Myocyte (in vitro differentiated cells): ENCODE results near the gene TUBA1A. TPM values are rescaled to one million over a fixed set of nuclear protein-coding genes. Genes with fewer than 3 reads are reported as not detected.
A peak's percentile ranks its signal among the peaks of the same experiment; 100 is the strongest.
"Not testable (repeated sequence)": the region's sequence is repeated elsewhere in the genome, so short reads cannot be mapped to it uniquely, and the experiment has no call there.

ENCODE experiments used
- DNase-seq: peaks from one replicate; pipeline ENCODE4 v3.0.0-alpha.2; 2012; ENCODE audit warnings: low read depth
- polyA plus RNA-seq: library from polyadenylated mRNA; unstranded; fragments of >200 nt; gene quantifications from one replicate; pipeline ENCODE4 v1.2.1, GENCODE V29; 2012; ENCODE audit warnings: missing spikeins
- total RNA-seq: library from RNA; depleted of rRNA; stranded (reverse); fragments of >200 nt; gene quantifications from 2 replicates; pipeline ENCODE4 v1.2.3, GENCODE V29; 2014

TUBA1A gene
- total RNA-seq = 2,694 and 2,699 TPM in 2 replicates
- 1,950 TPM for polyA plus RNA-seq

DNA sequence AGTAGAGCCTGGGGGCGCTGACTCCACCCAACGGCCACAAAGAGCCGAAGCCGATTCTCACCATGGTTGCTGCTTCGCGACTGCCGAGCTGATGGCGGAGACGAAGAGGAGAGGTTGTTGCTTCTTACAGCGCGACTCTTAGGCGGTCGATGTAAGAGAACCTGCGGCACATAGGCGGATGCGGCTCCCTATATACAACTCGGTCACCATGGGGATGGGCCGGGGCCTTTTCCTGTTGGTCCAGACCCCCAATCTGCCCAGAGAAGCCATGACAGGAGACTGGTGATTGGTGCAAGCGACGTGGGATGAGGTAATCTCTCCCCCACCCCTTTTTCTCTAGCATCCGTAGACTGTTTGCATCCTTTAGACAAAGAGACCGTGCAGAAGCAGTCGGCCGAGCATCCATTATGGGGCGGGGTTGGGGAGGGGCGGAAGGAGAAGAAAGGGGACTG lies at the start of gene TUBA1A:
Gene TUBA1A (minus strand): TSS at position 165 of the 452 bp plus-strand sequence. CDS start 101 bp downstream, at position 64.
- DNase-seq = peak; percentile 100

DNA sequence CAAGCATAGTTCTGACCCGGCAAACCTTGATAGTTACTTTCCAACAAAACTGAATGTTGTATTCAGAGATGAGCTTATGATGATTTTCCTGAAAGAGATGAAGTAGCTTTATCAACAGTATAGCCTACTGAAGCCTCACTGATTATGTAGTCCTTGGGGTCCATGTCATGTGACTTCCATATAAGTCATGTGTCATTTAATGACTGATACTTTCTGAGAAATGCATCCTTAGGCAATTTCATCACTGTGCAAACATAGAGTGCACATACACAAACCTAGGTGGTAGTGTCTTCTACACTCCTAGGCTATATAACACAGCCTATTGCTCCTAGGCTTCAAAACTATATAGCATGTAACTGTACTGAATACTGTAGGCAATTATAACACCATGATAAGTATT lies 47.5 kb upstream of the TUBA1A start:
- DNase-seq = no peak

DNA sequence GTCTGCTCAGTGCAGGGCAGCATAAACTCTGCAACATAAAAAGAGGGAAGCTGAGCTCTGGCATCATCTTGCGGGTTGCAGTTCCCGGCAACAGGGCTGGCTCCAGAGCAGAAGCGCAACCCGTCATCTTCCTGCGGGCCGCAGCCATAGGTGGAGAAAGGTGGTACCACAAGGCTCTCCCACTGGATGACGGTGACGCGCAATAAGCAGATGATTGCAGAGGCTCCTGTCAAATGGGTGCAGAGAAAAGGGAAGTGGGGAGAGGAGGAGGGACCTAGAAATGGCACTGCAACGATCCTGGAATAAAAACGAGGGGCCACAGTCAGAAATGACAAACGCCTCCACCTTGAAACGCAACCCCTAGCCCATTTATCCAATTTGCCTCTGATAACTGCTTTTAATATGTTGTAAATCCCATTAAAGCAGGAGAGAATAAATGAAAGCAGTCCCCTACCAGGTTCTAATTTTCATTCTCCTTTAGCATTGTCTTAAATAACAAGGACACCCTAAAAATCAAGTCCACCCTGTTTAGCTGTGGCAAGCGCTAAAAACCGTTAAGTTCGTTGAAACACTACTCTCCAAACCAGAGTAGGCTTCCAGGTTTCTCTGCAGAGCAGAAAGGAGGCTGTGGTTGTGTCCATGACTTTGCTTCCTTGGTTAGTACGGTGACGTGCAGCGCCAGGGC lies 45.1 kb upstream of the TUBA1A start:
- DNase-seq = no peak

DNA sequence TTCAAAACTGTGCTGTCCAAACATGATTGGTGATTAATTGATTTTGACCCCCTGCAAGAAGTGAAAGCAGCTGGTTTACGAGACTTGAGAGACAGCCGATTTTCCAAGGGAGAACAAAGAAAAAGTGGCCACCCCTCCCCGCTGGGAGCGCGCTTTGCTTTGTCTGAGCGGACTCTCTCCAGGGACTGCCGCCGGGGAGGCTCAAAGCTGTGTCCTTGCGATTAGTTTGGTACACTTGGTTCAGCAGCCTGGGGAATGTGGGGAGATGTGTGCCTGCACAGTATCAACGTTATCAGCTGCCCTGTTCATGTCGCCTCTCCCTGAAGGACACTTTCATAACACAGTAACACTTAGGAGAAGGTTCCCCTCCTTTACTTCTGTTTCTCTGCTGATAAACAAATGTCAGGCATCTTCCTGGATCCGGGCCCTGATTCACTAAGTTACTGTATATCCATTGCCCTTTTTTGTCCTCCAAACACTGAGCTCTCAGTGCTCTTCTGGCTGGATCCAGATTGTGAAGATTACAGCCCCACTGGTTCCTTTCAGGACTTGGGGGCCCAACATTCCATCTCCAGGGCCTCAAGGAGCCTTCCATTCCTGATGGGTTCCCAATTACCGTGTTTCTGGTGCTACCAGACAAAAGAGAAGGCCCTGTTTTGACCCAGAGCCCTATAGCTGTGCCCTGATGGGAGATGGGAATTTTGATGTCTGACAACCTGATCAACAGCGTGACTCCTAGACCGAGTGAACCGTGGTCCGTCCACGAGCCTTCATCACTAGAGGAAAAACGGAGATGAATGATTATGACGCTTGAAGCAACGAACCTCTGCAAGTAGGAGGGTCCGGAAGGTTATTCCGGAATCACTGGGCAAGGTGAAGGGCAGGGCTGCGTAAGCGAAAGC lies 44.3 kb upstream of the TUBA1A start:
- DNase-seq = peak; percentile 92

DNA sequence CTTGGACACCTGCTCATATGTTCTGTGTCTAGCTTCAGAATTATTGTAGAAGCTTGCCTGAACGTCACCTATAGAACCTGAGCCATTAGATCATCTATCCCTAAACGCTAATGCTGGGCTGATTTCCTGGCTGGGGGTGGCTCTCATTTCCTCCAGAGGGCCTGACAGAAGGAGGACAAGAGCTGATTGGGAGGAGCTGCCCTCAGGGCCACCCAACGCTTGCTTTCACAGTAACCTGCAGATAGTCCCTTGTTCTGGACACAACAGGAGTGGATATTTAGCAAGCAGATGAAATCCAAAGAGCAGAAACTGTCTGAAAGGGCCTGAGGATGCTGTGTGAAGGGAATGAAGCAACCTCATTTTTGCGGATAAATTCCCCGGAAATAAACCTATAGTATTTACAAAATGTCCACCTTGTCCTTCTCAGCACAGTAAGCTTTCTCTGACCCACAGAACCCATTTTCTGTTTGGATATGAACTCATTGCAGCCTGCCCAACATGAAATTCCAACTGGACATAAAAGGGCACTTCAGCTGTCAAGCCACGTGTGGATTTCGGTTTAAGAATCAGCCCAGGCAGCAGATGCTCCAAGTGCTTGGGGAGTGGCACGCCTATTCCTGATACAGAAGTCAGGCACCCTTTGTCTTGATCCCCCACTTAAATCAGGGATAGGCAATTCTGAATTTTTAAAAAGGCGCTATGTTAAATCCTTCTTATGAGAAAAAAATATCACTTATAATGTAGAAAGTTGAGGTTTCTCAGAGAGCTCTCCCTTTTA lies 43.2 kb upstream of the TUBA1A start:
- DNase-seq = peak; percentile 98

DNA sequence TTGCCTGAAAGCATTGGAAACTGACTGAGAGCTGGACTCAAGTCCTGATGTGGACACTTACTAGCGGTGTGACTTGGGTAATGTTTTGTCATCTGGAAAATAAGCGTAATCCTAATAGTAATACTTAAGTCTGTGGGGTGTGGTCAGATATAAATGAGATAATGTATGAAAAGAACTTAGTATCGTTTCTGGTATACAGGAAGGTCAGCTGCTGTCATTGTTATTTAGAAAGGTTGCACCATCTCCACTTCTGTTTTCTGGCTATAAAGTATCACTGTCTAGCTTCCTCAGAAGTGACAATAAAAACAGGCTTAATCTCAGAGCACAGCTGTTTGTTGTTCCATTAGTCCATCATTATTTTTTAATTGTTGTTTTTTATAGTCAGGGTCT lies 41.9 kb upstream of the TUBA1A start:
- DNase-seq = no peak

DNA sequence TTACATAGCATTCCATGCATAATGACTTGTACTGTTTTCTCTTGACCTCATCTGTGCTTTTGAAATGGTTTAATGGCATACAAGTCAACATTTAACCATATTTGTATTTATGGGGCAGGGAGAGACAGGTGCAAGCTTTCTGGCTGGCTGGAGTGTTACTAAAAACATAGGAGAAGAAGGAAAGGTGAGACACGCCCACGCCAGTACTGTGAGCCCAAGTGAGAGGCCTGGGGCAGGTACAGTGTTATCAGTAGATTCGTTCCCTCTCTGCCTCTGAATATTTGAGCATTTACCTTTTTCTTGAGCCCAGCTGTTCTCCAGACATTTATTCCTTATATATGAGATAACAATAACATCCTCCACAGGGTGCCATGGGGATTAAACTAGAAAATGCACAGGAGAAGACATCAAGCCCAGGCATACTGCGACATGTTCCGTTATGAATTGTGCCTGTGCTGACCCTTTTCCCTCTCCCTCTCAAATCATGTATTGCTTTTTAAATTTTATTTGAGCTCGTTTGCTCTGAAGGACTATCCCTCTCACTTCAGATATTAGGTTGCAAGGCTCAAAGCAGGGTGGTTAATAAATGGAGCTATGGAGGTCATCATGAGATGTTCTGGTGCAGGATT lies 41.4 kb upstream of the TUBA1A start:
- no peak for DNase-seq

DNA sequence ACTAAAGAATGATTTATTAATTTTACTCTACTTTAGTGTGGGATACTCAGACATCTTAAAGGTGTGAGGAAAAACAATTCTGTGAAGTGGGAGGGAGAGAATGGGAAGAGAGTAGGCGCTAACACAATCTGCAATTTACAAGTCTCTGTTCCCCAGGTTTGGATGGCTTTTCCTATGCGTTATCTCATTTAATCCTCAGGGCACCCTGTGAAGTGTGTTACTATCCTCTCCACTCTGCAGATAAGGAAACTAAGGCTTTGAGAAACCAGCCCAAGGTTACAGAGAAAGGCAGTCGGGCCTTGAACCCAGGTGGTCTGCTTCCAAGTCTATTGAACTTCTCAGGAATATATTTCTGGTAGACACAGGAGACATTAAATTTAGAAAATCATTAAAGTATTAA lies 39.8 kb upstream of the TUBA1A start:
- no peak for DNase-seq

DNA sequence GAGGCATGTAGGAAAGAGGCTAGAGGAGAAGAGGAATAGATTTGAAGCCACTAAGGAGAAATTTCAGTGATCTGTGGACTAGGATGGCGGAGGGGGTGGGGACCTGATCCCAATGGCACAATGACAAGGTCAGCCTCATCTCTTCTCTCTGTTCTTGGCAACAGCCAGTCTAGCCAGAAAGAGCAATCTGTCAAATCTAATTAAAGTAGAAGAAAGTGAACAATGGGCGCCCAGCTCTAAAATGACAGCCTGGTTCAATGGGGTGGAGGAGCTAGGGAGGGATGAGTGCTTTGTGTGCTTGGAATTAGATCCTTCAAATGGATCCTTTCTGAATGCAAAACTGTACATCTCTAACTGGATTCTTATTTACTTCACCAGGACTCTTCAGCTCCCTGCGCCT lies 38.8 kb upstream of the TUBA1A start:
- DNase-seq = no peak

DNA sequence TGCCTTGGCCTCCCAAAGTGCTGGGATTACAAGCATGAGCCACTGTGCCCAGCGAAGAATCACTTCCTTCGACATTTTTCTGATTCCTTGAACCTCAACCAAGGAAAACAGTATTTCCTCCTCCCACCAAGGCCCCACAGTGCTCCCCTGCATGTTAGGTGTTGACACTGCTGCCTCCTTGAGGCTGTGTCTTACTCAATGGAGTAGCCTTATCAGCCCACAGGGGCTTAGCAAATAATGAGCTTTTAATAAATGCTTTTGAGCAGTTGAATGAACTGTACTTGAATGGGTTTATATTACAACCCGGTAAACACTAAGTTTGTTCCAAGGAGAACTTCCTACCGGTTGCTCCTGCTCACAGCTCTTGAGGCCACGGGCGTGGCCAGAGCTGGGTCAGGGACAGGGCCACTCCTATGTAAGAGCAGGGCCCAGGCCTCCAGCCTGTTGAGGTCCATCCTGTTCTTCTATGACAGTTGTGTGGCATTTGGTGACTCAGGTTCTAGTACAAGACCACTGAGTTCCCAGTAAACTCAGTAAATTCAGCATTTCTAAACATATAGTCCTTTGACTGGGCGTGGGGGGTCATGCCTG lies 36.8 kb upstream of the TUBA1A start:
- DNase-seq = peak; percentile 70

DNA sequence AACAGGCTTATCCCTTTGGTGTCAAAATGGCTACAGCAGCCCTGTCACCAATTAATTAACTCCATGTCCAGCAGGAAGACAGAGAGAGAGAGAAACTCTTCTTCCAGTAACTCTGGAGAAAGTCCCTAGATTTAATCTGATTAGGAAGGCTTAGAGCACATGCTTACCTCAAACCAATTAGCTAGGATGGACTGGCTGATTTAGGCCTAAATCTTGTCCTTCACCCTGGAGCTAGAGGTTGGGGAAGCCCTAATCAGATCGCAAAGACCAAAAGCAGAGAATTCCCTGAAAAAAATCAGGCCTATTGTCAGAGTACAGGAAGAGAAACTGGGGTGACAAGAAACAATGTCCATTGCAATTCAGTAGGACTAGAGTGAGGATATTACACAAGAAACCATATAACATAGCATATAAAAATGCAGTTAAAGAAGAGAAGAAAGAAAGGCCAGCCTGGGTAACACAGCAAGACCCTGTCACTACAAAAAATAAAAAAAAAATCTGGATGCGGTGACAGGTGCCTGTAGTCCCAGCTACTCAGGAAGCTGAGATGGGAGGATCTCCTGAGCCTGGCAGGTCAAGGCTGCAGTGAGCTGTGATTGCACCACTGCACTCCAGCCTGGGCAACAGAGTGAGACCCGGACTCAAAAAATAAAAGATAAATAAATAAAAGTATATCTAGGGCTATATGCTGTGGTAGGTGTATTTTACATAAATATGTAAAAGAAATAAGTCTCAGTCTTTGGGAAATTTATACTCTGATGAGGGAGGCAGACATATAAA lies 34.9 kb upstream of the TUBA1A start:
- DNase-seq = no peak

DNA sequence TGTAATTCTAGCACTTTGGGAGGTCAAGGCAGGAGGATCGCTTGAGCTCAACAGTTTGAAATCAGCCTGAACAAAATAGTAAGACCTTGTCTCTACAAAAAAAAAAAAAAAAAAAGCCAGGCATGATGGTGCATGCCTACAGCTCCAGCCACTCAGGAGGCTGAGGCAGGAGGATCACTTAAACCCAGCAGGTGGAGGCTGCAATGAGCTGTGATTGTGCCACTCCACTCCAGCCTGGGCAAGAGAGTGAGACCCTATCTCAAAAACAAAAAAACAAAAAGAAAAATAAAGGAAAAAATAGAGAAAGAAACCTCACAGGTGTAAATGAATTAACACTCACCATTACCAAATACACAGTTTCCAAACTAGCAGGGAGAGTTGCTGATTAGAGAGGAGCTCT lies 34.2 kb upstream of the TUBA1A start:
- DNase-seq = no peak

DNA sequence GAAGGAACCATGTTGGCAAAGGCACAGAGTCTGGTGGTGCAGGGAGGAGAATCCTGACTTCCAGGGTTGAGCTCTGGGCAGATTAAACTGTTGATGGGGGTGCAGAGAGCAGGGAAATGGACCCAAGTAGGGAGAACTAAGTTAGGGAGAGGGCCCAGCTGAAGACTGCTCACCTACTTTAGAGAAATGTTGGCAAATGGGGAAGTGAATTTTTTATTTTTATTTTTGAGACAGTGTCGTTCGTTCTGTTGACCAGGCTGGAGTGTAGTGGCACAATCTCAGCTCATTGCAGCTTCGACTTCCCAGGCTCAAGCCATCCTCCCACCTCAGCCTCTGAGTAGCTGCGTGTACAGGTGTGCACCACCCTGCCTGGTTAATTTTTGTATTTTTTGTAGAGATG lies 32.1 kb upstream of the TUBA1A start:
- DNase-seq = no peak

DNA sequence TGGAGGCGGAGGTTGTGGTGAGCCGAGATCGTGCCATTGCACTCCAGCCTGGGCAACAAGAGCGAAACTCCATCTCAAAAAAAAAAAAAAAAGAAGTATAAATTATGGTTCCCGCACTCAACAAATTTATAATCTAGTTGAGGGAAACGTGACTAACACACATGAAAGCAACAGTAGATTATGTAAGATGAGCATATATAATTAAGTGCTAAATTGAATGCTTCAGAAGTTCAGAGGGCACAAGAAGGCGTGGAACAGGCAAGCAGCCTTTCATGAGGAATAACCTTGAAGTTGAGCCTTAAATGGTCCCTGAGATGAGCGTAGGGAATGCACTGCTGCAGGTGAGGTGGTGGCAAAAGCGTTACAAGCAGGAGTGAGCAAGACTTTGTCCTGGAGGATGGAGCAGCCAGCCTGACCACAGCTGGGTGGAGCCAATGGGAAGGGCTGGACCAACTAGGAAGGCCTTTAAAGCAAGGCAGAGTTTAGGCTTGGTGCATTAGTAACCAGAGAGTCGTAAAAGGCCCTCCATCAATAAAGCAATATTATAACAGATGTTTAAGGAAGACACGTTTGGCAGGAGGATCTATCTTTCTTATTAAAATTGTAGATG lies 30.6 kb upstream of the TUBA1A start:
- no peak for DNase-seq

DNA sequence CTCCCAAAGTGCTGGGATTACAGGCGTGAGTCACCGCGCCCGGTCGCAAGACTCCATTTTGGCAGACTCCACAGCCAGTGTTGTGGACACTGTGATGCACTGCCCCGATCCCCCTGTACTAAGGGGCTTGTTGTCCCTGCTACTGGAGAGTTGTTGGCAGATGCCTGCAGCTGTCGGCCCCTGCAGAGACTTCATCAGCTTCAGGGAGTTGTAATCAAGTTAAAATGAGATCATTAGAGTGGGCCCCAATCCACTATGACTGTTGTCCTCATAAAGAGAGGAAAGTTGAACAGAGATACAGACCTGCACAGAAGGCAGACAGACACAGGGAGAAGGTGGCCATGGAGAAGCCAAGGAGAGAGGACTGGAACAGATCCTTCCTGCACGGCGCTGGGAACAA lies 23.7 kb upstream of the TUBA1A start:
- DNase-seq = no peak

DNA sequence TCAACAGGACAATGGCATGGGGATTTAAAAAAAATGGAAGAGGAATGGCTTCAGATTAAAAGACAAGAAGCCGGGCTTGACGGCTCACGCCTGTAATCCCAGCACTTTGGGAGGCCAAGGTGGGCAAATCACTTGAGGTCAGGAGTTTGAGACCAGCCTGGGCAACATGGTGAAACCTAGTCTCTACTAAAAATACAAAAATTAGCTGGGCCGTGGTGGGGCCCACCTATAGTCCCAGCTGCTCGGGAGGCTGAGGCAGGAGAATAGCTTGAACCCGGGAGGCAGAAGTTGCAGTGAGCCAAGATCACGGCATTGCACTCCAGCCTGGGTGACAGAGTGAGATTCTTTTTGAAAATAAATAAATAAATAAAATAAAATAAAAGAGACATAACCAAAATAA lies 21.8 kb upstream of the TUBA1A start:
- DNase-seq = not testable (repeated sequence)

DNA sequence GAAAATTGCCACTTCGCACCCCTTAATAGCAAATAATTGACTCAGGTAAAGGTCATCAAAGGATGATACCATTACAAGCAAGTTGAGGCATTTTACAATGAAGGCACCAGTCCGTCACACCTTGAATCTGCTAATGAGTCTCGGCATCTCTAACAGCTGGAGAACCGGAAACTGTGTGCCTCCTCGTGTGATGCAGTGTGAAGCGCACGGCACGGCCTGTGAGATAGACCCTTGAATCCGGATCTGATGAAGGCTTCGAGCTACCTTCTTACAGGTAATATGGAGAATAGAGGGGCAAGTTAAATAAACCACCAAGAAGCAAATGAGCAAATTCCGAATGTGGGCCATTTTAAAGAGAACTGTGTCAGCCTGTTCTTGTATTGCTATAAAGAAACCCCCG lies 19.8 kb upstream of the TUBA1A start:
- DNase-seq = no peak

DNA sequence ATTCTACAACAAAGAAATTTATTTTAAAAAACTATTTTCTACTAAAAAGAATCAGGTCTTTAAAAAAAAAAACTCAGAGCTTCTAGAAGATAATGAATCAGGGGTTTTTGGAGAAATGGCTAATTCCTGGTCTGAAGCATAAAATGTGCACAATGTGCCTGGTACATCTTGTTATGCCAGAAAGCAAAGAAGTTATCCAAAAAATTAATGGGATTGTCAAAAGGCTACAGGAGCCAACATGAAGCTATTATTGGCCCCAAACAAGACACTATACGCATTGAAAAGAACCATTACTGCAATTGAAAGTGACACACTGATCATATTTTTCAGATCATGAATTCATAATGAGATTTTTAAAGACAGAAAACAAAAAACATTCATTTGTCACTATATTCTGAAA lies 19.3 kb upstream of the TUBA1A start:
- DNase-seq = no peak

DNA sequence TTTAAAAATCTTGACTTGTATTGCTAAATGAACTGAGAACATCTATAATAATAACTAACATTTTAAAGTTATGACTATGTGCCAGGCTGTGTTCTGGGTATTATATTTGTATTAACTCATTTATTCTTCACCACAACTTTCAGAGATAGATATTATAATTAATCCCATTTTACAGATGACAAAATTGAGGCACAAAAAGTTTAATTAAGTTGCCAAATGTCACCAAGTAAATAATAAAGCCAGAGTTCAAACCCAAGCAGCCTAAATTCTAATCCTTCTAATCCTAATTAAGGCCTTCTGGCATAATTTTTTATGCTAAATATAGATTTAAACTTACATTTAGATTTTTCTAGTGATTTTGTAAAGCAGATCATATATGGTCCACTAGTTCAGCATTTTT lies 17.5 kb upstream of the TUBA1A start:
- no peak for DNase-seq
